ENCODE measurements around the gene TNK1.

GRCh38 chr17:7416323-7416722, 35.4 kb downstream of the TNK1 start:
- TF ChIP-seq POLR2A (IDR thresholded peaks at IDR 0.05; ENCODE audit: low read depth, low read length): no peak
- TF ChIP-seq POLR2AphosphoS5 (IDR thresholded peaks at IDR 0.05; ENCODE audit: low read depth, low read length): no peak
- TF ChIP-seq PAX5 (IDR thresholded peaks at IDR 0.05; ENCODE audit: insufficient read depth, low read length, severe bottlenecking): no peak
- TF ChIP-seq TAF1 (IDR thresholded peaks at IDR 0.05; ENCODE audit: low read depth, low read length): no peak
- no peak for TF ChIP-seq POU2F2 (IDR thresholded peaks at IDR 0.05; ENCODE audit: low read depth, low read length)
- no peak for TF ChIP-seq SPI1 (IDR thresholded peaks at IDR 0.05; ENCODE audit: low read depth, low read length)

All from GM12891 (cell line).